A549 treated with CpdA at 1 μM for 4 hours (cell line): ENCODE measurements around the gene ESPNL. TPM values are rescaled to one million over a fixed set of nuclear protein-coding genes. Genes with fewer than 3 reads are reported as not detected.

Experiments used
- total RNA-seq: library from RNA; stranded (reverse); fragments of 200-300 nt; extraction: Qiagen RNA extraction; gene quantifications from 5 replicates; pipeline ENCODE4 v1.2.3, GENCODE V29; 2022; ENCODE audit warnings: low read depth

ESPNL gene
- 0.13 to 0.37 TPM (median 0.18 TPM) in 4 of 5 replicates, not detected in the other for total RNA-seq

GRCh38 chr2:238100049-238100820 lies at the start of gene ESPNL:
ESPNL (plus strand) TSS chr2:238100340; CDS start chr2:238100420, 80 bp downstream.

GRCh38 chr2:238060542-238061314 lies 39.4 kb upstream of the ESPNL start, which contains the start of gene SCLY:
SCLY (plus strand) TSS chr2:238061001; CDS start chr2:238061055, 54 bp downstream.

GRCh38 chr2:238138331-238139195 lies 38.4 kb downstream of the ESPNL start, which contains the start of gene KLHL30:
KLHL30 (plus strand) TSS chr2:238138668; CDS start chr2:238140755, 2,087 bp downstream.

GRCh38 chr2:238158509-238159070 lies 58.5 kb downstream of the ESPNL start, which contains the start of gene ERFE:
ERFE (plus strand) TSS chr2:238158970; CDS start chr2:238159008, 38 bp downstream.

Other genes with a start within 250 kb of the ESPNL start
- gene RAMP1, start 240.7 kb upstream of the ESPNL start, total RNA-seq, result 0.09 TPM in 1 of 5 replicates, not detected in the others
- 40.8 to 57.8 TPM (median 53.1 TPM) in 5 replicates for gene UBE2F, start 133.3 kb upstream of the ESPNL start, total RNA-seq
- gene SCLY, start 39.3 kb upstream of the ESPNL start, total RNA-seq, result 23.3 to 25.5 TPM (median 24.6 TPM) in 5 replicates
- gene KLHL30, start 38.3 kb downstream of the ESPNL start, total RNA-seq, result 0.05 to 0.19 TPM (median 0.07 TPM) in 5 replicates
- gene ERFE, start 58.6 kb downstream of the ESPNL start, total RNA-seq, result 6.3 to 8.2 TPM (median 6.9 TPM) in 5 replicates
- gene ILKAP, start 103.4 kb downstream of the ESPNL start, total RNA-seq, result 36.0 to 46.8 TPM (median 42.3 TPM) in 5 replicates
- gene HES6, start 139.7 kb downstream of the ESPNL start, total RNA-seq, result 7.8 to 15.2 TPM (median 13.7 TPM) in 5 replicates
- gene PER2, start 188.3 kb downstream of the ESPNL start, total RNA-seq, result 3.0 to 3.6 TPM (median 3.3 TPM) in 5 replicates
- gene TRAF3IP1, start 220.2 kb downstream of the ESPNL start, total RNA-seq, result 9.8 to 17.0 TPM (median 12.5 TPM) in 5 replicates